ENCODE measurements around the gene CCDC60. TPM values are rescaled to one million over a fixed set of nuclear protein-coding genes. Genes with fewer than 3 reads are reported as not detected.

CCDC60 gene
- total and polyA plus RNA-seq, 2 of the 13 experiments (the other 11 are each of a cell fraction or from before 2014, with no cell fraction given): not detected

GRCh38 chr12:119406308-119406707, 71.8 kb downstream of the CCDC60 start:
- H3K4me1 ChIP-seq (ENCODE audit: insufficient read depth, low read length): no peaks in the 10 kb centered on the region
- POLR2A ChIA-PET: no interaction called here
- BruUV-seq (replicated peaks): no TSS peak
- TF ChIP-seq, protein P1, sequence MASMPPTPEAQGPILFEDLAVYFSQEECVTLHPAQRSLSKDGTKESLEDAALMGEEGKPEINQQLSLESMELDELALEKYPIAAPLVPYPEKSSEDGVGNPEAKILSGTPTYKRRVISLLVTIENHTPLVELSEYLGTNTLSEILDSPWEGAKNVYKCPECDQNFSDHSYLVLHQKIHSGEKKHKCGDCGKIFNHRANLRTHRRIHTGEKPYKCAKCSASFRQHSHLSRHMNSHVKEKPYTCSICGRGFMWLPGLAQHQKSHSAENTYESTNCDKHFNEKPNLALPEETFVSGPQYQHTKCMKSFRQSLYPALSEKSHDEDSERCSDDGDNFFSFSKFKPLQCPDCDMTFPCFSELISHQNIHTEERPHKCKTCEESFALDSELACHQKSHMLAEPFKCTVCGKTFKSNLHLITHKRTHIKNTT (CRISPR knock-in tag; IDR thresholded peaks at IDR 0.05): no peak
- TF ChIP-seq TAF15 (IDR thresholded peaks at IDR 0.05; ENCODE audit: low read depth, low read length, poor library complexity, severe bottlenecking): no peak
- no peak for TF ChIP-seq ETS1 (CRISPR knock-in tag; IDR thresholded peaks at IDR 0.05)
- TF ChIP-seq POLR2G (IDR thresholded peaks at IDR 0.05; ENCODE audit: low read depth, low read length): no peak
- TF ChIP-seq, protein P2, sequence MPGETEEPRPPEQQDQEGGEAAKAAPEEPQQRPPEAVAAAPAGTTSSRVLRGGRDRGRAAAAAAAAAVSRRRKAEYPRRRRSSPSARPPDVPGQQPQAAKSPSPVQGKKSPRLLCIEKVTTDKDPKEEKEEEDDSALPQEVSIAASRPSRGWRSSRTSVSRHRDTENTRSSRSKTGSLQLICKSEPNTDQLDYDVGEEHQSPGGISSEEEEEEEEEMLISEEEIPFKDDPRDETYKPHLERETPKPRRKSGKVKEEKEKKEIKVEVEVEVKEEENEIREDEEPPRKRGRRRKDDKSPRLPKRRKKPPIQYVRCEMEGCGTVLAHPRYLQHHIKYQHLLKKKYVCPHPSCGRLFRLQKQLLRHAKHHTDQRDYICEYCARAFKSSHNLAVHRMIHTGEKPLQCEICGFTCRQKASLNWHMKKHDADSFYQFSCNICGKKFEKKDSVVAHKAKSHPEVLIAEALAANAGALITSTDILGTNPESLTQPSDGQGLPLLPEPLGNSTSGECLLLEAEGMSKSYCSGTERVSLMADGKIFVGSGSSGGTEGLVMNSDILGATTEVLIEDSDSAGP (CRISPR knock-in tag; IDR thresholded peaks at IDR 0.05; ENCODE audit: borderline replicate concordance): no peak
- no peak for TF ChIP-seq RFX5 (IDR thresholded peaks at IDR 0.05; ENCODE audit: low read depth, low read length)
- TF ChIP-seq ZNF446 (CRISPR knock-in tag; IDR thresholded peaks at IDR 0.05): no peak
- 28% methylated on average over 2 of the region's 2 CpGs for WGBS (ENCODE audit: low lambda C conversion rate)
- H3K27me3 ChIP-seq (ENCODE audit: control insufficient read depth in 1 of 2, insufficient read depth in 2 of 2, low read length in 2 of 2): no peaks in the 10 kb centered on the region; a peak in 1 of 5 replicates
- H2AFZ ChIP-seq (ENCODE audit: low read length): no peak overlapping the region
- no peak overlapping the region for H3K4me3 ChIP-seq (replicated peaks in 1 of 3; ENCODE audit: insufficient read depth in 1 of 3, low read depth in 2 of 3, low read length in 3 of 3)
- intact Hi-C loops (cut with micrococcal nuclease; ENCODE audit: unreplicated experiment) (no loop called here), in situ Hi-C loops (cut with HindIII; ENCODE audit: extremely low pct_ligation_motif_present, low pct_unique_long_range_greater_than_20kb) (loop anchor here (10.0 to 25.0 kb wide), 2 partner anchors 292 to 394 kb away; no protein-coding TSS in a partner anchor)
- no peak overlapping the region for H3K9ac ChIP-seq (ENCODE audit: insufficient read depth, low read depth, low read length)
- CTCF ChIA-PET (ENCODE audit: low intra/inter-chr PET ratio, low total read pairs): no interaction called here
- no peak overlapping the region for H3K4me2 ChIP-seq (ENCODE audit: low read depth, low read length)
- no peak overlapping the region for H3K27ac ChIP-seq (ENCODE audit: extremely low read length, insufficient read depth, low read length)
- H3K9me3 ChIP-seq (ENCODE audit: low read length): no peaks in the 10 kb centered on the region
- DNase-seq (ENCODE audit: low spot score) (no peak), FAIRE-seq (no peak), ATAC-seq (no peak)
- no peaks in the 10 kb centered on the region for H3K79me2 ChIP-seq (ENCODE audit: insufficient read depth, low read length)
- no peaks in the 10 kb centered on the region for H3K36me3 ChIP-seq (replicated peaks in 1 of 2; ENCODE audit: control insufficient read depth in 1 of 2, insufficient read depth in 2 of 2, low read length in 2 of 2)
- H4K20me1 ChIP-seq (ENCODE audit: insufficient read depth, low read length): no peaks in the 10 kb centered on the region
